ENCODE data around the gene NPEPPS.

- TF ChIP-seq CTCF (IDR thresholded peaks at IDR 0.05) (no peak), POLR2A (IDR thresholded peaks at IDR 0.05) (no peak)
Observed at GRCh38 chr17:47618410-47618809, 87.5 kb downstream of the NPEPPS start.

Measured in ovary (tissue), 3 donors.